Measurements from ENCODE around the gene ATP9A.
"Not testable (repeated sequence)": the region's sequence is repeated elsewhere in the genome, so short reads cannot be mapped to it uniquely, and the experiment has no call there.

Gene ATP9A

DNA sequence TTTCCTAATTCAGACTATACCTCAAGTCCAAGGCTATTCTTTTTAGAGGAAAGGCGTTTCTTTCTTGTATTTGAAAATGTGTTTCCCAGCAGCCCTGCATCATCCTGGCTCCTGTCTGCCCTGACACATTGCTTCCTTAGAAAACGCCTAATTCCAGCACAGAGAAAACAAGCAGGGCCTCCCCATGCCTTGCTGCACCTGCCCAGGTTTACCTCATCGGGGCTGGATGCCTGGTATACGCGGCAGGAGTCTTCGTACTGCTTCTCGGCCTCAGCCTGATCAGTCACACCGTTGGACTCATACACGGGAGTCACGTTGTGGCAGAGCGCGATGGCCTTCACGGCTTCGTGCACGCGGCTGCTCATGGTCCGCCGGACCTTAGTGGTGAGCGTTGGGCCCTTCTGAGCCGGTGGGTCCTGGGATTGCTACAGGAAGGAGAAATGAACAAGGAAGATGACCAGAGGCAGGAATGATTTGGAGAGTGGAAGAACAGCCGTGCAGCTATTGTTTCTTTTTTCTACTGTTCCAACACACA lies 111.4 kb downstream of the ATP9A start:
- Histone ChIP-seq H3K9ac (ENCODE audit: low read length) (no peak overlapping the region), H4K91ac (ENCODE audit: low read depth, low read length) (no peak overlapping the region), H3K4me3 (ENCODE audit: low read depth, low read length) (no peak overlapping the region), H2AK5ac (ENCODE audit: low read length) (no peak overlapping the region), H4K12ac (ENCODE audit: low read depth, low read length) (no peak overlapping the region), H3K27ac (ENCODE audit: low read depth, low read length) (no peak overlapping the region), H4K8ac (ENCODE audit: low read depth, low read length) (no peak overlapping the region), H2BK5ac (ENCODE audit: low read depth, low read length, poor library complexity) (no peak overlapping the region), H3K18ac (ENCODE audit: low read length) (no peak overlapping the region), H3K4ac (ENCODE audit: low read depth, low read length) (no peak overlapping the region), H2BK120ac (ENCODE audit: insufficient read depth, low read length, poor library complexity) (no peak overlapping the region), H3K79me2 (ENCODE audit: control insufficient read depth, insufficient read depth, low read length, poor library complexity) (no peaks in the 10 kb centered on the region), H3K4me1 (ENCODE audit: control insufficient read depth in 1 of 2, insufficient read depth in 2 of 2, low read length in 2 of 2) (no peaks in the 10 kb centered on the region), H2BK12ac (ENCODE audit: low read length) (no peak overlapping the region), H3K23ac (ENCODE audit: low read length) (no peak overlapping the region), H3K79me1 (ENCODE audit: low read length) (no peaks in the 10 kb centered on the region), H3K14ac (ENCODE audit: low read length) (no peak overlapping the region), H3K4me2 (ENCODE audit: low read length) (no peak overlapping the region), H2AFZ (ENCODE audit: insufficient read depth, low read length, poor library complexity) (no peak overlapping the region), H3K27me3 (ENCODE audit: insufficient read depth, low read length) (no peaks in the 10 kb centered on the region), H3K9me3 (ENCODE audit: insufficient read depth, low read depth, low read length) (no peaks in the 10 kb centered on the region), H3K36me3 (ENCODE audit: control insufficient read depth in 1 of 2, insufficient read depth in 2 of 2, low read length in 2 of 2) (no peaks in the 10 kb centered on the region)
- no CpG with 5 or more reads among the region's 21 CpGs for WGBS (ENCODE audit: extremely low coverage, insufficient coverage, insufficient read length)
- no peak for DNase-seq

DNA sequence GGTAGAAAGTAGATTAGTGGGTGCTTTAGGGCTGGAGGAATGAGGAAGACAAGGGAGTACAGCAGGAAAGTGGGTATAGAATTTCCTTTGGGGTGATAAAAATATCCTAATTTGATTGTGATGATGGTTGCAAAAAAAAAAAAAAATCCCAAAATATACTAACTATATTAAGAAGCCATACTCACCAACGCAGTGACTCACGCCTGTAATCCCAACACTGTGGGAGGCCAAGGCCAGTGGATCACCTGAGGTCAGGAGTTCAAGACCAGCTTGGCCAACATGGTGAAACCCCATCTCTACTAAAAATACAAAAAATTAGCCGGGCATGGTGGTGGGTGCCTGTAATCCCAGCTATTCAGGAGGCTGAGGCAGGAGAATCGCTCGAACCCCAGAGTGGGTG lies 112.1 kb downstream of the ATP9A start:
- DNase-seq; H2BK120ac ChIP-seq (ENCODE audit: insufficient read depth, low read length, poor library complexity): not testable (repeated sequence)
- no CpG with 5 or more reads among the region's 5 CpGs for WGBS (ENCODE audit: extremely low coverage, insufficient coverage, insufficient read length)

DNA sequence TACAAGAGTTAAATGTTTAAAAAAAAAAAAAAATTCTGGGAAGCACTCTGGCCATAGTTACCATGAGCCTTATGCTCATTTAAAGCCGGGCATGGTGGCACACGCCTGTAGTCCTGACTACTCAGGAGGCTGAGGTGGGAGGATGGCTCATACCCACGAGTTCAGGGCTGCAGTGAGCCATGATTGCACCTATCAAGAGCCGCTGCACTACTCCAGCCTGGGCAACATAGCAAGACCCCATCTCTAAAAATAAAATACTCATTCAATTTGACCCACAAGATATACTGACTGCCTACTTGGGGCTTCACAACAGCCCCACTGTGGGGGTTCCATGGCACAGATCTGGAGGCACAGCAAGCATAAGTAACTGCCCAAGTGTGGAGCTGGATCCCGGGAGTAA lies 113.7 kb downstream of the ATP9A start:
- Histone ChIP-seq H4K12ac (ENCODE audit: low read depth, low read length) (no peak overlapping the region), H4K91ac (ENCODE audit: low read depth, low read length) (no peak overlapping the region), H3K27ac (ENCODE audit: low read depth, low read length) (no peak overlapping the region), H3K79me1 (ENCODE audit: low read length) (no peaks in the 10 kb centered on the region), H2BK5ac (ENCODE audit: low read depth, low read length, poor library complexity) (no peak overlapping the region), H3K4me2 (ENCODE audit: low read length) (no peak overlapping the region), H3K14ac (ENCODE audit: low read length) (no peak overlapping the region), H2BK120ac (ENCODE audit: insufficient read depth, low read length, poor library complexity) (no peak overlapping the region), H2BK12ac (ENCODE audit: low read length) (no peak overlapping the region), H3K79me2 (ENCODE audit: control insufficient read depth, insufficient read depth, low read length, poor library complexity) (no peaks in the 10 kb centered on the region), H2AFZ (ENCODE audit: insufficient read depth, low read length, poor library complexity) (no peak overlapping the region), H3K4me1 (ENCODE audit: control insufficient read depth in 1 of 2, insufficient read depth in 2 of 2, low read length in 2 of 2) (no peaks in the 10 kb centered on the region), H3K23ac (ENCODE audit: low read length) (no peak overlapping the region), H3K4ac (ENCODE audit: low read depth, low read length) (no peak overlapping the region), H3K9ac (ENCODE audit: low read length) (no peak overlapping the region), H3K18ac (ENCODE audit: low read length) (no peak overlapping the region), H2AK5ac (ENCODE audit: low read length) (no peak overlapping the region), H3K27me3 (ENCODE audit: insufficient read depth, low read length) (no peaks in the 10 kb centered on the region), H3K4me3 (ENCODE audit: low read depth, low read length) (no peak overlapping the region), H3K9me3 (ENCODE audit: insufficient read depth, low read depth, low read length) (no peaks in the 10 kb centered on the region), H3K36me3 (ENCODE audit: control insufficient read depth in 1 of 2, insufficient read depth in 2 of 2, low read length in 2 of 2) (no peaks in the 10 kb centered on the region), H4K8ac (ENCODE audit: low read depth, low read length) (no peak overlapping the region)
- no peak for DNase-seq
- no CpG with 5 or more reads among the region's 5 CpGs for WGBS (ENCODE audit: extremely low coverage, insufficient coverage, insufficient read length)

More for the DNA sequence above, 112.1 kb downstream of the ATP9A start:
- not testable (repeated sequence) for H3K79me1 ChIP-seq (ENCODE audit: low read length); H3K27me3 ChIP-seq (ENCODE audit: insufficient read depth, low read length); H3K23ac ChIP-seq (ENCODE audit: low read length); H3K36me3 ChIP-seq (ENCODE audit: control insufficient read depth in 1 of 2, insufficient read depth in 2 of 2, low read length in 2 of 2); H3K4me3 ChIP-seq (ENCODE audit: low read depth, low read length); H2AFZ ChIP-seq (ENCODE audit: insufficient read depth, low read length, poor library complexity); H3K79me2 ChIP-seq (ENCODE audit: control insufficient read depth, insufficient read depth, low read length, poor library complexity); H2BK12ac ChIP-seq (ENCODE audit: low read length); H3K27ac ChIP-seq (ENCODE audit: low read depth, low read length); H3K14ac ChIP-seq (ENCODE audit: low read length); H2AK5ac ChIP-seq (ENCODE audit: low read length); H3K4me2 ChIP-seq (ENCODE audit: low read length); H3K4me1 ChIP-seq (ENCODE audit: control insufficient read depth in 1 of 2, insufficient read depth in 2 of 2, low read length in 2 of 2); H4K8ac ChIP-seq (ENCODE audit: low read depth, low read length); H3K18ac ChIP-seq (ENCODE audit: low read length); H3K9me3 ChIP-seq (ENCODE audit: insufficient read depth, low read depth, low read length); H3K4ac ChIP-seq (ENCODE audit: low read depth, low read length); H4K91ac ChIP-seq (ENCODE audit: low read depth, low read length); H4K12ac ChIP-seq (ENCODE audit: low read depth, low read length); H2BK5ac ChIP-seq (ENCODE audit: low read depth, low read length, poor library complexity); H3K9ac ChIP-seq (ENCODE audit: low read length)

DNA sequence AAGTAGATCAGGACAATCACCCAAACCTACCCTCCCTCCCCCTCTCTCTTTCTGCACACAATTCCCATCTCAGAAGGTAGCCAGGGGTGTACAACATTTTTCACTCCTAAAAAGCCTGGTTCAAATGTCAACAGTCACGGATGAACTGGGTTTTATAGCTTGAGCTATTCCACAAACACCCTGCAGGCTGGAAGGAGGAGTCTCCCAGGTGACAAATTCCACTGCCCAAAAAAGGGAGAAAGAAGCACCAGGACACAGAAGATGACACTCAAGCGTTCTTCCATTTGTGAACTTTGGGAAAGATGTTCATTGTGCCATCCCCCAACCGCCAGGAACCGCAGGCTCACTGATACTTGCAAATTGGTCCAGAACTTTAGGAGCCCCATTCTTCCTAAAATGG lies 114.1 kb downstream of the ATP9A start:
- WGBS (ENCODE audit: extremely low coverage, insufficient coverage, insufficient read length): no CpG with 5 or more reads among the region's 4 CpGs
- H3K79me2 ChIP-seq (ENCODE audit: control insufficient read depth, insufficient read depth, low read length, poor library complexity): no peaks in the 10 kb centered on the region
- H2AK5ac ChIP-seq (ENCODE audit: low read length): no peak overlapping the region
- H3K27me3 ChIP-seq (ENCODE audit: insufficient read depth, low read length): no peaks in the 10 kb centered on the region
- H3K4me2 ChIP-seq (ENCODE audit: low read length): no peak overlapping the region
- no peak overlapping the region for H2BK12ac ChIP-seq (ENCODE audit: low read length)
- no peaks in the 10 kb centered on the region for H3K4me1 ChIP-seq (ENCODE audit: control insufficient read depth in 1 of 2, insufficient read depth in 2 of 2, low read length in 2 of 2)
- H3K4ac ChIP-seq (ENCODE audit: low read depth, low read length): no peak overlapping the region
- no peak overlapping the region for H2AFZ ChIP-seq (ENCODE audit: insufficient read depth, low read length, poor library complexity)
- no peak overlapping the region for H3K14ac ChIP-seq (ENCODE audit: low read length)
- no peak overlapping the region for H4K8ac ChIP-seq (ENCODE audit: low read depth, low read length)
- H3K9me3 ChIP-seq (ENCODE audit: insufficient read depth, low read depth, low read length): no peaks in the 10 kb centered on the region
- H4K91ac ChIP-seq (ENCODE audit: low read depth, low read length): no peak overlapping the region
- no peak overlapping the region for H2BK120ac ChIP-seq (ENCODE audit: insufficient read depth, low read length, poor library complexity)
- no peaks in the 10 kb centered on the region for H3K36me3 ChIP-seq (ENCODE audit: control insufficient read depth in 1 of 2, insufficient read depth in 2 of 2, low read length in 2 of 2)
- no peak overlapping the region for H3K4me3 ChIP-seq (ENCODE audit: low read depth, low read length)
- no peak overlapping the region for H2BK5ac ChIP-seq (ENCODE audit: low read depth, low read length, poor library complexity)
- DNase-seq: no peak
- no peak overlapping the region for H4K12ac ChIP-seq (ENCODE audit: low read depth, low read length)
- H3K18ac ChIP-seq (ENCODE audit: low read length): no peak overlapping the region
- no peak overlapping the region for H3K9ac ChIP-seq (ENCODE audit: low read length)
- no peak overlapping the region for H3K23ac ChIP-seq (ENCODE audit: low read length)
- no peaks in the 10 kb centered on the region for H3K79me1 ChIP-seq (ENCODE audit: low read length)
- no peak overlapping the region for H3K27ac ChIP-seq (ENCODE audit: low read depth, low read length)
